ENCODE measurements around the gene CYB5RL. TPM values are rescaled to one million over a fixed set of nuclear protein-coding genes. Genes with fewer than 3 reads are reported as not detected.
A peak's percentile ranks its signal among the peaks of the same experiment; 100 is the strongest.

Gene CYB5RL
- polyA plus RNA-seq, 1 of the 3 experiments (the other 2 are of a cell fraction) = 3.3 TPM

DNA sequence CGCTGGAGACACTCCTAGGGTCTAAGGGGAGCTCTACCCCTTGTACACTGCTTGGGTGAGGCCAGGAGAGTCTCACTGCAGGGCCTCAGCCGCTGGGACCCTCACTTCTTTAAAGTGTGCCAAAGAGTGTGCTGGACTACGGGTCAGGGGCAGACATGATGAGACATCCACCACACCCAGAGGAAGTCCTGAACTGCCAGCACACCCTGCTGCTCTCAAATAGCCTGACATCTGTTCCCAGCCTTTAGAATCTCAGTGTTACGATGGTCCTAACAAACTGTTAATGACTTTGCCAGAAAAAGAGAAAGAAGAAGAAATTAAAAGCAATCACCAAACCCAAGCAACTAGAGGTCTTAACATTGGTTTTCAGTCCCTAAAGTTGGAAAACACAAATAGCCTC is 49.1 kb upstream of the CYB5RL start:
- CTCF ChIA-PET = interaction anchor here (1.7 kb wide), 1 partner anchor 12 kb away, joined by 4 read pairs; no protein-coding TSS in a partner anchor
- Histone ChIP-seq H3K36me3 (replicated peaks in 1 of 2; ENCODE audit: control insufficient read depth in 1 of 2, insufficient read depth in 2 of 2, low read length in 1 of 2) (peaks cover 0 to 7% of the 10 kb centered on the region in 2 experiments), H3F3A (replicated peaks; ENCODE audit: insufficient read depth) (peaks cover 12% of the 10 kb centered on the region), H3K9ac (no peak overlapping the region), H3K4me2 (no peak overlapping the region), H4K20me1 (ENCODE audit: insufficient read depth) (no peaks in the 10 kb centered on the region), H3K27me3 (ENCODE audit: insufficient read depth) (no peaks in the 10 kb centered on the region), H3K27ac (ENCODE audit: low read depth in 2 of 2, low read length in 1 of 2) (peak overlapping the region in 1 of 2 experiments; percentile 13; a peak in 1 of 4 replicates), H3K79me2 (ENCODE audit: insufficient read depth) (no peaks in the 10 kb centered on the region), H3K9me3 (no peaks in the 10 kb centered on the region), H3K9me2 (no peaks in the 10 kb centered on the region), H2AFZ (ENCODE audit: low read depth) (no peak overlapping the region), H3K4me3 (ENCODE audit: low read depth in 2 of 2, low read length in 1 of 2) (no peak overlapping the region), H3K4me1 (ENCODE audit: control insufficient read depth in 1 of 2, insufficient read depth in 2 of 2, low read depth in 1 of 2, low read length in 1 of 2) (peaks cover 21 to 41% of the 10 kb centered on the region in 2 experiments; a peak in 3 of 4 replicates)
- no peak for DNase-seq
- TF ChIP-seq, protein P1, sequence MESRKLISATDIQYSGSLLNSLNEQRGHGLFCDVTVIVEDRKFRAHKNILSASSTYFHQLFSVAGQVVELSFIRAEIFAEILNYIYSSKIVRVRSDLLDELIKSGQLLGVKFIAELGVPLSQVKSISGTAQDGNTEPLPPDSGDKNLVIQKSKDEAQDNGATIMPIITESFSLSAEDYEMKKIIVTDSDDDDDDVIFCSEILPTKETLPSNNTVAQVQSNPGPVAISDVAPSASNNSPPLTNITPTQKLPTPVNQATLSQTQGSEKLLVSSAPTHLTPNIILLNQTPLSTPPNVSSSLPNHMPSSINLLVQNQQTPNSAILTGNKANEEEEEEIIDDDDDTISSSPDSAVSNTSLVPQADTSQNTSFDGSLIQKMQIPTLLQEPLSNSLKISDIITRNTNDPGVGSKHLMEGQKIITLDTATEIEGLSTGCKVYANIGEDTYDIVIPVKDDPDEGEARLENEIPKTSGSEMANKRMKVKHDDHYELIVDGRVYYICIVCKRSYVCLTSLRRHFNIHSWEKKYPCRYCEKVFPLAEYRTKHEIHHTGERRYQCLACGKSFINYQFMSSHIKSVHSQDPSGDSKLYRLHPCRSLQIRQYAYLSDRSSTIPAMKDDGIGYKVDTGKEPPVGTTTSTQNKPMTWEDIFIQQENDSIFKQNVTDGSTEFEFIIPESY (IDR thresholded peaks at IDR 0.05; ENCODE audit: borderline replicate concordance, low read depth) = no peak
- no peak for TF ChIP-seq RXRA (IDR thresholded peaks at IDR 0.05; ENCODE audit: borderline replicate concordance, low read depth)
- TF ChIP-seq, protein P2, sequence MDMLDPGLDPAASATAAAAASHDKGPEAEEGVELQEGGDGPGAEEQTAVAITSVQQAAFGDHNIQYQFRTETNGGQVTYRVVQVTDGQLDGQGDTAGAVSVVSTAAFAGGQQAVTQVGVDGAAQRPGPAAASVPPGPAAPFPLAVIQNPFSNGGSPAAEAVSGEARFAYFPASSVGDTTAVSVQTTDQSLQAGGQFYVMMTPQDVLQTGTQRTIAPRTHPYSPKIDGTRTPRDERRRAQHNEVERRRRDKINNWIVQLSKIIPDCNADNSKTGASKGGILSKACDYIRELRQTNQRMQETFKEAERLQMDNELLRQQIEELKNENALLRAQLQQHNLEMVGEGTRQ (IDR thresholded peaks at IDR 0.05; ENCODE audit: borderline replicate concordance, low read depth, low read length) = no peak
- TF ChIP-seq, protein P3, sequence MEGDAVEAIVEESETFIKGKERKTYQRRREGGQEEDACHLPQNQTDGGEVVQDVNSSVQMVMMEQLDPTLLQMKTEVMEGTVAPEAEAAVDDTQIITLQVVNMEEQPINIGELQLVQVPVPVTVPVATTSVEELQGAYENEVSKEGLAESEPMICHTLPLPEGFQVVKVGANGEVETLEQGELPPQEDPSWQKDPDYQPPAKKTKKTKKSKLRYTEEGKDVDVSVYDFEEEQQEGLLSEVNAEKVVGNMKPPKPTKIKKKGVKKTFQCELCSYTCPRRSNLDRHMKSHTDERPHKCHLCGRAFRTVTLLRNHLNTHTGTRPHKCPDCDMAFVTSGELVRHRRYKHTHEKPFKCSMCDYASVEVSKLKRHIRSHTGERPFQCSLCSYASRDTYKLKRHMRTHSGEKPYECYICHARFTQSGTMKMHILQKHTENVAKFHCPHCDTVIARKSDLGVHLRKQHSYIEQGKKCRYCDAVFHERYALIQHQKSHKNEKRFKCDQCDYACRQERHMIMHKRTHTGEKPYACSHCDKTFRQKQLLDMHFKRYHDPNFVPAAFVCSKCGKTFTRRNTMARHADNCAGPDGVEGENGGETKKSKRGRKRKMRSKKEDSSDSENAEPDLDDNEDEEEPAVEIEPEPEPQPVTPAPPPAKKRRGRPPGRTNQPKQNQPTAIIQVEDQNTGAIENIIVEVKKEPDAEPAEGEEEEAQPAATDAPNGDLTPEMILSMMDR (IDR thresholded peaks at IDR 0.05) = no peak
- 85% methylated on average over 3 of the region's 4 CpGs for WGBS (ENCODE audit: low lambda C conversion rate)
- POLR2A ChIA-PET = no interaction called here

DNA sequence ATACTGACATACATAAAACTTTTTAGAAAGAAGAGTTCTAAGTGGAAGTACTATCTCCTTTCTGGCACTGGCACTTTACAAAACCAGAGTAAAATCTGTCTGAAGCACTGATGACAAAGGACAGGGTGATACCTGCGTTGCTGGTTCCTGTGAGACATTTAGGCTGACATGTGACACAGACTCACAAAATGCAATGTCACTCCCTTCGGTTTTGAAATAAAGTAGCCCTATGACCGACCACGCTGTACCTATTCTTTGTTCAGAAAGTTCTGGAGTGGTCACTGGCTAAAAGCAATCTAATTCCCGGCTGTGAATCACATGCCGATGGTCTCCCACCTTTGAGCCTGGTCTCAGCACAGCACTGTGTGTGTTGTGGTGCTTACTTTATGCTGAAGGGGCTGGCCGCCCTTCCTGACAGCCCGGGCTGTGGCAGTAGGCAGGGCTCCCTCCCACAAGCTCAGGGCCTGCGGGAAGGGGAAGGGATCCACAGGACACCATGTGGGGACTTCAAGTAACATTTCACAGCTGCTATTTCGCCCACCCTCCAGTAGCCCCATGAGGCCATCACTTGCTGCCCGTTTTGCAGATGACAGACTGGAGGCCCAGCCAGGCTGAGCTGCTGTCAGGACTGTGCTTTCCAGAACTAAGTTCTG is 48.2 kb upstream of the CYB5RL start:
- Histone ChIP-seq H3K4me2 (no peak overlapping the region), H3K79me2 (ENCODE audit: insufficient read depth) (no peaks in the 10 kb centered on the region), H3K9me3 (no peaks in the 10 kb centered on the region), H3K27me3 (ENCODE audit: insufficient read depth) (no peaks in the 10 kb centered on the region), H4K20me1 (ENCODE audit: insufficient read depth) (no peaks in the 10 kb centered on the region), H3K9ac (no peak overlapping the region), H2AFZ (ENCODE audit: low read depth) (no peak overlapping the region), H3K27ac (ENCODE audit: low read depth in 2 of 2, low read length in 1 of 2) (peak overlapping the region in 1 of 2 experiments; percentile 25; a peak in 1 of 4 replicates), H3K4me3 (ENCODE audit: low read depth in 2 of 2, low read length in 1 of 2) (no peak overlapping the region), H3K9me2 (no peaks in the 10 kb centered on the region), H3K36me3 (replicated peaks in 1 of 2; ENCODE audit: control insufficient read depth in 1 of 2, insufficient read depth in 2 of 2, low read length in 1 of 2) (peaks cover 0 to 7% of the 10 kb centered on the region in 2 experiments), H3F3A (replicated peaks; ENCODE audit: insufficient read depth) (peaks cover 4% of the 10 kb centered on the region), H3K4me1 (ENCODE audit: control insufficient read depth in 1 of 2, insufficient read depth in 2 of 2, low read depth in 1 of 2, low read length in 1 of 2) (peaks cover 12 to 36% of the 10 kb centered on the region in 2 experiments; a peak in 2 of 4 replicates)
- whole genome bisulfite sequencing (ENCODE audit: low lambda C conversion rate) = 92% methylated on average over 8 of the region's 11 CpGs
- no peak for TF ChIP-seq SMC3 (IDR thresholded peaks at IDR 0.05; ENCODE audit: low read depth, low read length)
- TF ChIP-seq GABPA (IDR thresholded peaks at IDR 0.05; ENCODE audit: low read depth) = no peak
- no peak for TF ChIP-seq FOXM1 (IDR thresholded peaks at IDR 0.05; ENCODE audit: low read depth)
- TF ChIP-seq, protein P4, sequence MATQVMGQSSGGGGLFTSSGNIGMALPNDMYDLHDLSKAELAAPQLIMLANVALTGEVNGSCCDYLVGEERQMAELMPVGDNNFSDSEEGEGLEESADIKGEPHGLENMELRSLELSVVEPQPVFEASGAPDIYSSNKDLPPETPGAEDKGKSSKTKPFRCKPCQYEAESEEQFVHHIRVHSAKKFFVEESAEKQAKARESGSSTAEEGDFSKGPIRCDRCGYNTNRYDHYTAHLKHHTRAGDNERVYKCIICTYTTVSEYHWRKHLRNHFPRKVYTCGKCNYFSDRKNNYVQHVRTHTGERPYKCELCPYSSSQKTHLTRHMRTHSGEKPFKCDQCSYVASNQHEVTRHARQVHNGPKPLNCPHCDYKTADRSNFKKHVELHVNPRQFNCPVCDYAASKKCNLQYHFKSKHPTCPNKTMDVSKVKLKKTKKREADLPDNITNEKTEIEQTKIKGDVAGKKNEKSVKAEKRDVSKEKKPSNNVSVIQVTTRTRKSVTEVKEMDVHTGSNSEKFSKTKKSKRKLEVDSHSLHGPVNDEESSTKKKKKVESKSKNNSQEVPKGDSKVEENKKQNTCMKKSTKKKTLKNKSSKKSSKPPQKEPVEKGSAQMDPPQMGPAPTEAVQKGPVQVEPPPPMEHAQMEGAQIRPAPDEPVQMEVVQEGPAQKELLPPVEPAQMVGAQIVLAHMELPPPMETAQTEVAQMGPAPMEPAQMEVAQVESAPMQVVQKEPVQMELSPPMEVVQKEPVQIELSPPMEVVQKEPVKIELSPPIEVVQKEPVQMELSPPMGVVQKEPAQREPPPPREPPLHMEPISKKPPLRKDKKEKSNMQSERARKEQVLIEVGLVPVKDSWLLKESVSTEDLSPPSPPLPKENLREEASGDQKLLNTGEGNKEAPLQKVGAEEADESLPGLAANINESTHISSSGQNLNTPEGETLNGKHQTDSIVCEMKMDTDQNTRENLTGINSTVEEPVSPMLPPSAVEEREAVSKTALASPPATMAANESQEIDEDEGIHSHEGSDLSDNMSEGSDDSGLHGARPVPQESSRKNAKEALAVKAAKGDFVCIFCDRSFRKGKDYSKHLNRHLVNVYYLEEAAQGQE (IDR thresholded peaks at IDR 0.05; ENCODE audit: low read depth, low read length) = no peak
- TF ChIP-seq, protein P5, sequence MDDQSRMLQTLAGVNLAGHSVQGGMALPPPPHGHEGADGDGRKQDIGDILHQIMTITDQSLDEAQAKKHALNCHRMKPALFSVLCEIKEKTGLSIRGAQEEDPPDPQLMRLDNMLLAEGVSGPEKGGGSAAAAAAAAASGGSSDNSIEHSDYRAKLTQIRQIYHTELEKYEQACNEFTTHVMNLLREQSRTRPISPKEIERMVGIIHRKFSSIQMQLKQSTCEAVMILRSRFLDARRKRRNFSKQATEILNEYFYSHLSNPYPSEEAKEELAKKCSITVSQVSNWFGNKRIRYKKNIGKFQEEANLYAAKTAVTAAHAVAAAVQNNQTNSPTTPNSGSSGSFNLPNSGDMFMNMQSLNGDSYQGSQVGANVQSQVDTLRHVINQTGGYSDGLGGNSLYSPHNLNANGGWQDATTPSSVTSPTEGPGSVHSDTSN (IDR thresholded peaks at IDR 0.05) = no peak
- no peak for DNase-seq
- POLR2A ChIA-PET = no interaction called here
- CTCF ChIA-PET = interaction anchor here (1.4 to 1.7 kb wide), 2 partner anchors 13 to 63 kb away, joined by 3 to 4 read pairs; no protein-coding TSS in a partner anchor

All from SK-N-SH (cell line).